ENCODE results near the gene PAM.

PAM gene

DNA sequence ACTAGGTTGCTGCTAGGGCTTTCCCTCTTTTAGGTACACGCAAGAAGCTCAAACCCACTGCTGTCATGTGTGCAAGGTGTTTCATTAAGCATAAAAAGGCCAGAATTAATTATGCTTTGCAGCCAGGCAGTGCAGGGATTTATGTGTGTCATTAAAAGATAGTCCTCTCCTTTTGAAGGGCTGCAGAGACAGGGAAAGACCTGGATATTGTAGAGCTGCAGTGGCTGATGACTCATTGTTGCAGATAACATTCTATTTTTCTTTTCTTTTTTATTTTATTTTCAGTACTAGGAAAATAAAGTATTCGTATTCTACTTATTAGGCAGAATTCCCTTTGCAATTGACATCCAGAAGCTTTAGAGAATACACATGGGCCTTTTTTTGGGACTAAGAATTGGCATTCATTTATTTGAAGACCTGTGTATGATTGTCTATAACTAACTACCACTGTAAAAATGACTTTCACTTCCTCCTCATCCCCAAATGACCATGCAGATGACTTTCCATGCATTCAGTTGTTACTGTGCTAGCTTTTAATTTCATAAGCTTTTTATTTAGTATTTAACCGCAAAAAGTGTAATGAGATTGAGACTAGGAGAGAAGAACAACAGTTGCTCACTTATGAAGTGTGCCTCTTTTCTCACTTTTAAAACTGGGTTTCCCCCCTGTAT, 113.0 kb downstream of the PAM start:
- in situ Hi-C loops (cut with MboI; ENCODE audit: low sequenced_read_pairs, unreplicated experiment), result no loop called here
- TF ChIP-seq, protein P1, sequence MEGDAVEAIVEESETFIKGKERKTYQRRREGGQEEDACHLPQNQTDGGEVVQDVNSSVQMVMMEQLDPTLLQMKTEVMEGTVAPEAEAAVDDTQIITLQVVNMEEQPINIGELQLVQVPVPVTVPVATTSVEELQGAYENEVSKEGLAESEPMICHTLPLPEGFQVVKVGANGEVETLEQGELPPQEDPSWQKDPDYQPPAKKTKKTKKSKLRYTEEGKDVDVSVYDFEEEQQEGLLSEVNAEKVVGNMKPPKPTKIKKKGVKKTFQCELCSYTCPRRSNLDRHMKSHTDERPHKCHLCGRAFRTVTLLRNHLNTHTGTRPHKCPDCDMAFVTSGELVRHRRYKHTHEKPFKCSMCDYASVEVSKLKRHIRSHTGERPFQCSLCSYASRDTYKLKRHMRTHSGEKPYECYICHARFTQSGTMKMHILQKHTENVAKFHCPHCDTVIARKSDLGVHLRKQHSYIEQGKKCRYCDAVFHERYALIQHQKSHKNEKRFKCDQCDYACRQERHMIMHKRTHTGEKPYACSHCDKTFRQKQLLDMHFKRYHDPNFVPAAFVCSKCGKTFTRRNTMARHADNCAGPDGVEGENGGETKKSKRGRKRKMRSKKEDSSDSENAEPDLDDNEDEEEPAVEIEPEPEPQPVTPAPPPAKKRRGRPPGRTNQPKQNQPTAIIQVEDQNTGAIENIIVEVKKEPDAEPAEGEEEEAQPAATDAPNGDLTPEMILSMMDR (IDR thresholded peaks at IDR 0.05; ENCODE audit: borderline replicate concordance, control extremely low read depth, extremely low read depth, insufficient read depth, missing control alignments), result no peak
- no peak for DNase-seq (ENCODE audit: low spot score)

DNA sequence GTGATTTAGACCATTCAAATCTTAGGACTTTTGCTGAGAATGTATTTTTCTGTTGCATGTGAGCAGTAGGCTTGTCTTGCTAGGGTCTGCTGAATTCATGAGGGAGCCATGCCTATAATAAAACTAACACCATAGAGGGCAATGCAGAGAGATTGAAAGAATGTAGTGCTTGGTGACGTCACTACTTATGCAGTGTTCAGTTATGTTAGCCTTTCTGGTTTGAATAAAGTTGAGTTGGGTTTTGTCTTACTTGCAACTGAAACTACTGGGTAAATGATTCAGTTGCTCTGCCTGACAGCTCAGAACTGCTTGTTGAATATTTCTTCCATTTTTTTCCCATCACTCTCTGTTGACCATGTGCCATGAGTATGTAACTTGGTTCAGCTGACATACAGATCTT, 114.1 kb downstream of the PAM start:
- TF ChIP-seq, protein P1 (IDR thresholded peaks at IDR 0.05; ENCODE audit: borderline replicate concordance, control extremely low read depth, extremely low read depth, insufficient read depth, missing control alignments), result no peak
- in situ Hi-C loops (cut with MboI; ENCODE audit: low sequenced_read_pairs, unreplicated experiment), result no loop called here
- DNase-seq (ENCODE audit: low spot score), result no peak

DNA sequence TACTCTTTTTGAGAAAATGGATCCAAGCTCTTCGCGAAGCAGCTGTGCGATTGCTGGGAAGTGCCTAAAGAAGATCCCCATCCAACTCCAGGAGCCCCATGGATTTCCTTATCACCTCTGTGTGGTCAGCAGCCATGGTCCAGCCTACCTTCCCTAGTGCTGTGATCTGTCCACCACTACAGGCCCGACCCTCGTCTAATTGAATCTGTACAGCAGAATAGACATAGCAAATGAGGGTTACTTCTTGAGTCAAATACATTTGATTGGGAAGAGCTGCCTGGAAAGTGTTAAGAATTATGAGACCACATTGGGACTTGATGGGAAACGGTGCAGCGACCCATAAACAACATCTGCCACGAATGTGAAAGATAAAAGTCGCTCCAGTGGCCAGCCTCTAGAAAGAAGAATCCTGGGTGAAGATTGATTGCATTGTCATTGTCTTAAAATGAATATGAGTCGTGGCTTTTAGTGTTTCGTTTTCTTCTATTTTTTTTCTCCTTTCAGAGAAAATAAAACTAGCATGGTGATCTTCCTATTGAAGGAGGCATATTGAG, 118.4 kb downstream of the PAM start:
- in situ Hi-C loops (cut with MboI; ENCODE audit: low sequenced_read_pairs, unreplicated experiment), result no loop called here
- TF ChIP-seq, protein P1 (IDR thresholded peaks at IDR 0.05; ENCODE audit: borderline replicate concordance, control extremely low read depth, extremely low read depth, insufficient read depth, missing control alignments), result no peak
- no peak for DNase-seq (ENCODE audit: low spot score)

DNA sequence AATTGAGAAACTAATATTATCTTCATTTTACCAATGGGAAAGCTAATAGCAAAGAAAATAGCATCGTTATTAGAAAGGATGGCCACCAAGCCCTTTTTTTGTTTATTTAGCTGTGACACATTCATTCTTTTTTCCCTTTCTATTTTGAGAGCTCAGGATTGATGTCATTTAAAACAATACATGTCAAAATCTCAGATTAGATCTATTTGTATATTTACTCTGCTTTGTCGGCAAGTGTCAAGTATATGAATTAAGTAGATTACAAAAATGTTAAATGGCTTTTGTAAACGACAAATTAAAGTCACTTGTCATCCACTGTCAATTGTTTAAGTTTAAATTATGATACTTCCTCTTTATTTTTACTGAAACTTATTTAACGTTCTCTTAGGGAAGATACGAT, 118.9 kb downstream of the PAM start:
- in situ Hi-C loops (cut with MboI; ENCODE audit: low sequenced_read_pairs, unreplicated experiment), result no loop called here
- no peak for DNase-seq (ENCODE audit: low spot score)
- TF ChIP-seq, protein P1 (IDR thresholded peaks at IDR 0.05; ENCODE audit: borderline replicate concordance, control extremely low read depth, extremely low read depth, insufficient read depth, missing control alignments), result no peak

DNA sequence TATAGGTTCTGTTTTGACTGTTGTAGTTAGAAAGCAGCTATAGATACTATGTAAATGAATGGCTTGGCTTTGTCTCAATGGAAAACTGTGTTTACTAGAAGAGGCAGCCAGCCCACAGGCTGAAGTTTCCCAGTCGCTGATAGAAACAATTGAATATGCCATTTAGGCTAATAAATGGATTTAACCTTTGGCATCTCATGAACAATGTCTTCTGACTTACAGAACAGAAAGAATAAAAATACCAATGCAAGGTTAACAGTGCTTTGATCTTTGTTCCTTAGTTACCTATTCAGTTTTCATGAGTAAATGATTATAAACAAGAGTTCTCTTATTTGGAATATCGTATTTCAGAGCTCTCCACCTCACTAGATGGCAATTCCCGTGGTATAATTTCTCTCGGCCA, 120.6 kb downstream of the PAM start:
- in situ Hi-C loops (cut with MboI; ENCODE audit: low sequenced_read_pairs, unreplicated experiment), result no loop called here
- no peak for DNase-seq (ENCODE audit: low spot score)
- TF ChIP-seq, protein P1 (IDR thresholded peaks at IDR 0.05; ENCODE audit: borderline replicate concordance, control extremely low read depth, extremely low read depth, insufficient read depth, missing control alignments), result no peak

DNA sequence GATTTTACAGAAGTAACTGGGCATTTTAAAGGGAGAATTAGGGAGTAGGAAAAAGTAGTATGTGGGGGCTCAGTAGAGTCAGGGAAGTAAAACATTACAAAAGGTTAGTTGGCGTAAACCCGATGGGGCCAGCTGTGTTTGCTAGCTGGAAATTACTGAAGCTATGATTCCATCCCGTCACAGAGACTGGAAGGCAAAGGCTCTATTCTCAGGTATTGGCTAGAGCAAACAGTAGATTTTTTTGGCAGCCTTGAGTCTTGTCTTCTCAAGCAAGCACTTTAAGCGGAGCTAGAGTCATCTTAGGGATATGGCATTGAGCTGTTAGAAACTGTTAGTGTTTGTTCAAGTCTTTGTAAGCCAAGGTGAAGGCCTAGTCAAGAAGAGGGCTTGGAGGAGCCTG, 121.5 kb downstream of the PAM start:
- TF ChIP-seq, protein P1 (IDR thresholded peaks at IDR 0.05; ENCODE audit: borderline replicate concordance, control extremely low read depth, extremely low read depth, insufficient read depth, missing control alignments), result no peak
- in situ Hi-C loops (cut with MboI; ENCODE audit: low sequenced_read_pairs, unreplicated experiment), result no loop called here

More for the DNA sequence above, 121.5 kb downstream of the PAM start:
- no peak for DNase-seq (ENCODE audit: low spot score)

Measured in GM13976 (cell line).